ENCODE measurements around the gene CDC25A. TPM values are rescaled to one million over a fixed set of nuclear protein-coding genes. Genes with fewer than 3 reads are reported as not detected.

Gene CDC25A
- total and polyA plus RNA-seq, 2 of the 8 experiments (the other 6 are each of a cell fraction or from before 2014, with no cell fraction given): 20.7 to 62.1 TPM

DNA sequence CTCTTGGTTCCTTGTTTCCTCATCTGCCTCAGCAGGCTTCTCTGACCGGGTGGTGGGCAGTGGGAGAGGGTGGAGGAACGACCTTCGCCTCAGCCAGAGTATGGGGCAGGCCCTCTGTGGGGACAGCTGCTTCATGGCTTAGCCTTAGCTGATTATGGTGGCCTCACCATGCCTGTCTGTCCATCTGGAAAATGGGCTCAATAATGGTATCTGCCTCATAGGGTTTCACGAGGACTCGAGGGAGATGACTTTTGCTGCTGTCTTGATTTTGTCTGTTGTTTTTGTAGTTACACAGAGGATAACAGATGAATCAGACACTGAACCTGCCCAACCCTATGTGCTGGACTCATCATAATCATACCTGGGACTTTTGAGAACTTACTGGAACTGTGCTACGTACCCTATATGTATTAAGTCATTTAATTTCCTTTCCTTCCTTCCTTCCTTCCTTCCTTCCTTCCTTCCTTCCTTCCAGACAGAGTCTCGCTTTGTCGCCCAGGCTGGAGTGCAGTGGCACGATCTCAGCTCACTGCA lies 46.5 kb downstream of the CDC25A start:
- H3K4me2 ChIP-seq (ENCODE audit: insufficient read depth in 1 of 2, low read depth in 2 of 2, low read length in 2 of 2): no peak overlapping the region
- no peak overlapping the region for H3K4me3 ChIP-seq (ENCODE audit: extremely low read depth in 1 of 4, insufficient read depth in 2 of 4, low read depth in 3 of 4, low read length in 4 of 4)
- H2BK5ac ChIP-seq (ENCODE audit: low read depth, low read length): no peak overlapping the region
- no peak for DNase-seq (ENCODE audit: low read depth in 1 of 2, low spot score in 2 of 2)
- no peak overlapping the region for H2AK5ac ChIP-seq (ENCODE audit: low read depth, low read length)
- WGBS, 2 experiments (ENCODE audit: extremely low coverage in 1 of 2, insufficient coverage in 1 of 2, insufficient read length in 1 of 2, insufficient replicate concordance in 2 of 2, low coverage in 1 of 2, low lambda C conversion rate in 2 of 2, missing lambda C conversion rate in 1 of 2): 88% methylated on average over 9 of the region's 9 CpGs; no CpG with 5 or more reads in 1 of the 2 experiments
- no peaks in the 10 kb centered on the region for H3K79me2 ChIP-seq (ENCODE audit: control insufficient read depth in 1 of 2, insufficient read depth in 2 of 2, low read length in 2 of 2)
- no peaks in the 10 kb centered on the region for H3K9me3 ChIP-seq (ENCODE audit: insufficient read depth in 2 of 2, low read depth in 1 of 2, low read length in 1 of 2)
- no peaks in the 10 kb centered on the region for H3K36me3 ChIP-seq (ENCODE audit: control insufficient read depth in 2 of 4, insufficient read depth in 4 of 4, low read length in 3 of 4)
- no peak overlapping the region for H2BK20ac ChIP-seq (ENCODE audit: low read length)
- H3K27ac ChIP-seq (ENCODE audit: low read depth, low read length): no peak overlapping the region
- H3K23ac ChIP-seq (ENCODE audit: insufficient read length): no peak overlapping the region
- H3K4me1 ChIP-seq (replicated peaks in 1 of 4; ENCODE audit: control insufficient read depth in 3 of 4, insufficient read depth in 4 of 4, low read length in 3 of 4): peaks cover 0 to 4% (median 3%) of the 10 kb centered on the region in 4 experiments; a peak in 3 of 7 replicates
- H2BK120ac ChIP-seq (replicated peaks; ENCODE audit: low read depth, low read length): no peak overlapping the region
- no peak overlapping the region for H3K18ac ChIP-seq (ENCODE audit: extremely low read depth, low read length)
- H4K20me1 ChIP-seq (replicated peaks in 1 of 2; ENCODE audit: control insufficient read depth in 1 of 2, insufficient read depth in 2 of 2, low read length in 2 of 2): no peaks in the 10 kb centered on the region
- no peaks in the 10 kb centered on the region for H3K27me3 ChIP-seq (replicated peaks in 1 of 4; ENCODE audit: control insufficient read depth in 3 of 4, extremely low read depth in 1 of 4, insufficient read depth in 3 of 4, low read length in 3 of 4)
- no peak overlapping the region for H4K91ac ChIP-seq (replicated peaks; ENCODE audit: insufficient read length, low read length)
- H4K8ac ChIP-seq (ENCODE audit: extremely low read depth, insufficient read depth, low read length): no peak overlapping the region
- no peak overlapping the region for H2BK12ac ChIP-seq (ENCODE audit: low read depth, low read length)
- H3K9ac ChIP-seq (replicated peaks in 1 of 4; ENCODE audit: extremely low read depth in 1 of 4, low read depth in 3 of 4, low read length in 3 of 4): no peak overlapping the region
- H3K23me2 ChIP-seq (ENCODE audit: low read depth, low read length): no peaks in the 10 kb centered on the region
- no peak overlapping the region for H2AFZ ChIP-seq (ENCODE audit: low read length)
- ChIA-PET POLR2A (ENCODE audit: partially characterized antibody) (interaction anchor here (1.7 kb wide), 1 partner anchor 9 kb away, joined by 7 read pairs; no protein-coding TSS in a partner anchor), CTCF (ENCODE audit: partially characterized antibody) (interaction anchor here (1.0 to 6.3 kb wide), 3 partner anchors 11 to 16 kb away, joined by 8 to 68 read pairs (median 15); no protein-coding TSS in a partner anchor)
- no peak overlapping the region for H3K4ac ChIP-seq (replicated peaks; ENCODE audit: insufficient read length, low read depth, low read length)
- H2BK15ac ChIP-seq (ENCODE audit: low read length): no peak overlapping the region; the same call in 1 of the 2 replicates
- H4K5ac ChIP-seq (ENCODE audit: insufficient read length, low read depth, low read length): no peak overlapping the region
- FAIRE-seq: no peak
- no peak overlapping the region for H3K14ac ChIP-seq (ENCODE audit: insufficient read length)
- no peak overlapping the region for H3K56ac ChIP-seq (replicated peaks; ENCODE audit: insufficient read length, low read depth, low read length)
- TF ChIP-seq TAF7 (optimal IDR thresholded peaks at IDR 0.05; ENCODE audit: borderline replicate concordance, low read depth, low read length) (no peak), SUZ12 (IDR thresholded peaks at IDR 0.05; ENCODE audit: low read length) (no peak), BRCA1 (IDR thresholded peaks at IDR 0.05; ENCODE audit: low read depth, low read length) (no peak), CBX8 (IDR thresholded peaks at IDR 0.05; ENCODE audit: borderline replicate concordance, low read depth, low read length) (no peak), SP4 (IDR thresholded peaks at IDR 0.05; ENCODE audit: low read length) (no peak)
- H3K79me1 ChIP-seq (ENCODE audit: low read depth, low read length): no peaks in the 10 kb centered on the region

Data from H1 (cell line).